ENCODE measurements around the gene PELO.
A peak's percentile ranks its signal among the peaks of the same experiment; 100 is the strongest.

PELO gene

DNA sequence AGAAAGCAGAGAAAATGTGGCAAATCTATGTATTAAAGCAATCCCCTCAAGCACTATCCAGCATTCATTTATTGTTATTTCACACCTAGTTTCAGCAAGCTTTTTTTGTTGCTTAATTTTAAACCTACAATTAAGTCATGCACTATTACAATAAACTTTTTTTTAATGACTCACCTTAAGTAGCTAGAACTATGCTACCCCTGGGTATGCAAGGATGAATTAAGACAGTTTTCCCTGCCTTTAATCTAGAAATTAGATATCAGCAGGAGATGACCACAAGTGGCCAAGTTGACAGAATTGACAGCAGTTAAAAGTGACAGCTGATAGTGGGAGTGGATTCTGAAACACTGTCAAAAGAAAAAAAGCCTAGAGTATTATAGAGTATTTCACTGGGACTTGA, 20.0 kb downstream of the PELO start (continued):
- TF ChIP-seq ZNF133 (tag by site-specific recombination; IDR thresholded peaks at IDR 0.05) (no peak), ZNF146 (tag by site-specific recombination; IDR thresholded peaks at IDR 0.05) (no peak), ZNF596 (tag by site-specific recombination; IDR thresholded peaks at IDR 0.05) (no peak)

DNA sequence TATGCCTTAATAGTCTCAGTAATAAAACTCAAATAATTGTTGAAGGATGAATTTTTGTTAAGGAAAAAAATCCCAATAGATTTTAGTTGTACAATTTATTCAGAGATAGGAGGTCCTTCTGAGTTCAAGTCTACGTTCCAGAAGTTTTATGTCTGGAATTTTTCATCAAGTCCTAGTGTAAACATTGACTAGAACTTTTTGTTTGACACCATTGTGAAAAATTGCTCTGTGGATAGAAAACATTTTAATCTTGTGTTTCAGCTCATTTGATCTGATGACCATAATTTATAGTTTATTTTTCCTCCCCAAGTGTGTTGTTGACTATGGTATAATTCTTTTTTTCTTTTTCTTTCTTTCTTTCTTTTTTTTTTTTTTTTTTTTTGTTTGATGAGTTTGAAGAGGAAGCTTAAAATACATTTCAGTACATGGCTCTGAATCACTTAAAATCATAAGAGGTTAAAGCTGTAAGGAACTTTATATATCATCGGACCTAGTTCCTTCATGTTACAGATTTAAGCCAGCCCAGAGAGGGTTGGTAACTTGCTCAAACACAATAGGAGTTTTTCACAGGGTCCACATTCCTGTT, 20.7 kb downstream of the PELO start:
- peaks cover 4 to 11% of the 10 kb centered on the region in 2 experiments; a peak in 1 of 3 replicates for H3K36me3 ChIP-seq (ENCODE audit: control insufficient read depth in 2 of 2, insufficient read depth in 1 of 2, low read length in 2 of 2)
- peaks cover 11% of the 10 kb centered on the region for H3K4me1 ChIP-seq (ENCODE audit: control insufficient read depth, insufficient read depth, low read length)
- H3K27ac ChIP-seq (ENCODE audit: extremely low read depth, low read depth, low read length), result no peak overlapping the region
- no peak for TF ChIP-seq KLF16 (tag by site-specific recombination; IDR thresholded peaks at IDR 0.05)
- no peak for TF ChIP-seq ZNF433 (tag by site-specific recombination; IDR thresholded peaks at IDR 0.05; ENCODE audit: low read depth)
- TF ChIP-seq, protein P1, sequence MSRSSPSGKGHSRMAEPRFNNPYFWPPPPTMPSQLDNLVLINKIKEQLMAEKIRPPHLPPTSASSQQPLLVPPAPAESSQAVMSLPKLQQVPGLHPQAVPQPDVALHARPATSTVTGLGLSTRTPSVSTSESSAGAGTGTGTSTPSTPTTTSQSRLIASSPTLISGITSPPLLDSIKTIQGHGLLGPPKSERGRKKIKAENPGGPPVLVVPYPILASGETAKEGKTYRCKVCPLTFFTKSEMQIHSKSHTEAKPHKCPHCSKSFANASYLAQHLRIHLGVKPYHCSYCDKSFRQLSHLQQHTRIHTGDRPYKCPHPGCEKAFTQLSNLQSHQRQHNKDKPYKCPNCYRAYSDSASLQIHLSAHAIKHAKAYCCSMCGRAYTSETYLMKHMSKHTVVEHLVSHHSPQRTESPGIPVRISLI (tag by site-specific recombination; IDR thresholded peaks at IDR 0.05), result peak; percentile 57; the same call in 1 of the 2 replicates
- TF ChIP-seq, protein P2, sequence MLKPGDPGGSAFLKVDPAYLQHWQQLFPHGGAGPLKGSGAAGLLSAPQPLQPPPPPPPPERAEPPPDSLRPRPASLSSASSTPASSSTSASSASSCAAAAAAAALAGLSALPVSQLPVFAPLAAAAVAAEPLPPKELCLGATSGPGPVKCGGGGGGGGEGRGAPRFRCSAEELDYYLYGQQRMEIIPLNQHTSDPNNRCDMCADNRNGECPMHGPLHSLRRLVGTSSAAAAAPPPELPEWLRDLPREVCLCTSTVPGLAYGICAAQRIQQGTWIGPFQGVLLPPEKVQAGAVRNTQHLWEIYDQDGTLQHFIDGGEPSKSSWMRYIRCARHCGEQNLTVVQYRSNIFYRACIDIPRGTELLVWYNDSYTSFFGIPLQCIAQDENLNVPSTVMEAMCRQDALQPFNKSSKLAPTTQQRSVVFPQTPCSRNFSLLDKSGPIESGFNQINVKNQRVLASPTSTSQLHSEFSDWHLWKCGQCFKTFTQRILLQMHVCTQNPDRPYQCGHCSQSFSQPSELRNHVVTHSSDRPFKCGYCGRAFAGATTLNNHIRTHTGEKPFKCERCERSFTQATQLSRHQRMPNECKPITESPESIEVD (tag by site-specific recombination; IDR thresholded peaks at IDR 0.05), result peak; percentile 75
- H3K4me3 ChIP-seq (ENCODE audit: low read depth, low read length), result no peak overlapping the region
- ChIA-PET CTCF (no interaction called here), POLR2A (interaction anchor here (0.6 to 1.0 kb wide), 5 partner anchors 9 to 753 kb away, joined by 3 to 8 read pairs (median 4); no protein-coding TSS in a partner anchor)
- H3K9me3 ChIP-seq (ENCODE audit: control insufficient read depth, insufficient read depth, low read depth, low read length), result no peaks in the 10 kb centered on the region

DNA sequence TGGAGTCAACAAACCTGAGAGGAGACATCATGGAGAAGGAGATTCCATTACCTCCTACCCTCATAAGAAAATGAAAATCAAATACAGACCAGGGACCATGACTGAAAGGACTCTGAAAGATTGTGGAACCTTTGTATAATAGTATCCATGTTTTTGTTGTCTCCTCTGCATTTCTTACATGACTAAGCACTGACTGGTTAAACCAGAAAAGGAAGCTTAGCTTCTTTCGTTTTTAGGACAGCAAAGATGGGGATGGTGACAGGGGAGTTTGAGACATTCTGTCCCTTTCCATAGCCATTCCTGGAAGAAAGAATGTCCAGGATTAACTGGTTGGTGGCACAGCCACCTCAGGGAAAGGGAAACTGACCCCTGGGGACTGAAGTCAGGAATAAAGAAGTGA, 22.2 kb downstream of the PELO start:
- TF ChIP-seq, protein P3, sequence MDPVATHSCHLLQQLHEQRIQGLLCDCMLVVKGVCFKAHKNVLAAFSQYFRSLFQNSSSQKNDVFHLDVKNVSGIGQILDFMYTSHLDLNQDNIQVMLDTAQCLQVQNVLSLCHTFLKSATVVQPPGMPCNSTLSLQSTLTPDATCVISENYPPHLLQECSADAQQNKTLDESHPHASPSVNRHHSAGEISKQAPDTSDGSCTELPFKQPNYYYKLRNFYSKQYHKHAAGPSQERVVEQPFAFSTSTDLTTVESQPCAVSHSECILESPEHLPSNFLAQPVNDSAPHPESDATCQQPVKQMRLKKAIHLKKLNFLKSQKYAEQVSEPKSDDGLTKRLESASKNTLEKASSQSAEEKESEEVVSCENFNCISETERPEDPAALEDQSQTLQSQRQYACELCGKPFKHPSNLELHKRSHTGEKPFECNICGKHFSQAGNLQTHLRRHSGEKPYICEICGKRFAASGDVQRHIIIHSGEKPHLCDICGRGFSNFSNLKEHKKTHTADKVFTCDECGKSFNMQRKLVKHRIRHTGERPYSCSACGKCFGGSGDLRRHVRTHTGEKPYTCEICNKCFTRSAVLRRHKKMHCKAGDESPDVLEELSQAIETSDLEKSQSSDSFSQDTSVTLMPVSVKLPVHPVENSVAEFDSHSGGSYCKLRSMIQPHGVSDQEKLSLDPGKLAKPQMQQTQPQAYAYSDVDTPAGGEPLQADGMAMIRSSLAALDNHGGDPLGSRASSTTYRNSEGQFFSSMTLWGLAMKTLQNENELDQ (tag by site-specific recombination; IDR thresholded peaks at IDR 0.05; ENCODE audit: low read depth), result no peak
- no peak for TF ChIP-seq ZNF585B (tag by site-specific recombination; IDR thresholded peaks at IDR 0.05)
- TF ChIP-seq ZNF621 (tag by site-specific recombination; IDR thresholded peaks at IDR 0.05), result no peak
- TF ChIP-seq, protein P4, sequence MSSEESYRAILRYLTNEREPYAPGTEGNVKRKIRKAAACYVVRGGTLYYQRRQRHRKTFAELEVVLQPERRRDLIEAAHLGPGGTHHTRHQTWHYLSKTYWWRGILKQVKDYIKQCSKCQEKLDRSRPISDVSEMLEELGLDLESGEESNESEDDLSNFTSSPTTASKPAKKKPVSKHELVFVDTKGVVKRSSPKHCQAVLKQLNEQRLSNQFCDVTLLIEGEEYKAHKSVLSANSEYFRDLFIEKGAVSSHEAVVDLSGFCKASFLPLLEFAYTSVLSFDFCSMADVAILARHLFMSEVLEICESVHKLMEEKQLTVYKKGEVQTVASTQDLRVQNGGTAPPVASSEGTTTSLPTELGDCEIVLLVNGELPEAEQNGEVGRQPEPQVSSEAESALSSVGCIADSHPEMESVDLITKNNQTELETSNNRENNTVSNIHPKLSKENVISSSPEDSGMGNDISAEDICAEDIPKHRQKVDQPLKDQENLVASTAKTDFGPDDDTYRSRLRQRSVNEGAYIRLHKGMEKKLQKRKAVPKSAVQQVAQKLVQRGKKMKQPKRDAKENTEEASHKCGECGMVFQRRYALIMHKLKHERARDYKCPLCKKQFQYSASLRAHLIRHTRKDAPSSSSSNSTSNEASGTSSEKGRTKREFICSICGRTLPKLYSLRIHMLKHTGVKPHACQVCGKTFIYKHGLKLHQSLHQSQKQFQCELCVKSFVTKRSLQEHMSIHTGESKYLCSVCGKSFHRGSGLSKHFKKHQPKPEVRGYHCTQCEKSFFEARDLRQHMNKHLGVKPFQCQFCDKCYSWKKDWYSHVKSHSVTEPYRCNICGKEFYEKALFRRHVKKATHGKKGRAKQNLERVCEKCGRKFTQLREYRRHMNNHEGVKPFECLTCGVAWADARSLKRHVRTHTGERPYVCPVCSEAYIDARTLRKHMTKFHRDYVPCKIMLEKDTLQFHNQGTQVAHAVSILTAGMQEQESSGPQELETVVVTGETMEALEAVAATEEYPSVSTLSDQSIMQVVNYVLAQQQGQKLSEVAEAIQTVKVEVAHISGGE (tag by site-specific recombination; conservative IDR thresholded peaks at IDR 0.05; ENCODE audit: low read depth), result no peak
- TF ChIP-seq, protein P5, sequence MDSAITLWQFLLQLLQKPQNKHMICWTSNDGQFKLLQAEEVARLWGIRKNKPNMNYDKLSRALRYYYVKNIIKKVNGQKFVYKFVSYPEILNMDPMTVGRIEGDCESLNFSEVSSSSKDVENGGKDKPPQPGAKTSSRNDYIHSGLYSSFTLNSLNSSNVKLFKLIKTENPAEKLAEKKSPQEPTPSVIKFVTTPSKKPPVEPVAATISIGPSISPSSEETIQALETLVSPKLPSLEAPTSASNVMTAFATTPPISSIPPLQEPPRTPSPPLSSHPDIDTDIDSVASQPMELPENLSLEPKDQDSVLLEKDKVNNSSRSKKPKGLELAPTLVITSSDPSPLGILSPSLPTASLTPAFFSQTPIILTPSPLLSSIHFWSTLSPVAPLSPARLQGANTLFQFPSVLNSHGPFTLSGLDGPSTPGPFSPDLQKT (IDR thresholded peaks at IDR 0.05; ENCODE audit: borderline replicate concordance, low read depth, low read length), result no peak
- TF ChIP-seq, protein P6, sequence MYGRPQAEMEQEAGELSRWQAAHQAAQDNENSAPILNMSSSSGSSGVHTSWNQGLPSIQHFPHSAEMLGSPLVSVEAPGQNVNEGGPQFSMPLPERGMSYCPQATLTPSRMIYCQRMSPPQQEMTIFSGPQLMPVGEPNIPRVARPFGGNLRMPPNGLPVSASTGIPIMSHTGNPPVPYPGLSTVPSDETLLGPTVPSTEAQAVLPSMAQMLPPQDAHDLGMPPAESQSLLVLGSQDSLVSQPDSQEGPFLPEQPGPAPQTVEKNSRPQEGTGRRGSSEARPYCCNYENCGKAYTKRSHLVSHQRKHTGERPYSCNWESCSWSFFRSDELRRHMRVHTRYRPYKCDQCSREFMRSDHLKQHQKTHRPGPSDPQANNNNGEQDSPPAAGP (tag by site-specific recombination; IDR thresholded peaks at IDR 0.05), result no peak
- TF ChIP-seq SCRT2 (tag by site-specific recombination; IDR thresholded peaks at IDR 0.05), result no peak
- TF ChIP-seq ZNF341 (tag by site-specific recombination; IDR thresholded peaks at IDR 0.05; ENCODE audit: low read depth), result peak; percentile 22; the same call in 1 of the 2 replicates
- Histone ChIP-seq H3K4me1 (ENCODE audit: control insufficient read depth, insufficient read depth, low read length) (peaks cover 8% of the 10 kb centered on the region), H3K4me3 (ENCODE audit: low read depth, low read length) (no peak overlapping the region), H3K9me3 (ENCODE audit: control insufficient read depth, insufficient read depth, low read depth, low read length) (no peaks in the 10 kb centered on the region), H3K36me3 (ENCODE audit: control insufficient read depth in 2 of 2, insufficient read depth in 1 of 2, low read length in 2 of 2) (peaks cover 4 to 8% of the 10 kb centered on the region in 2 experiments; a peak in 1 of 3 replicates), H3K27ac (ENCODE audit: extremely low read depth, low read depth, low read length) (no peak overlapping the region)
- ChIA-PET POLR2A (interaction anchor here (1.1 kb wide), 1 partner anchor 10 kb away, joined by 7 read pairs; no protein-coding TSS in a partner anchor), CTCF (interaction anchor here (0.6 kb wide), 1 partner anchor 1852 kb away, joined by 3 read pairs; no protein-coding TSS in a partner anchor)

All from HEK293 (cell line).